Midbrain (tissue), 1 donor: ENCODE measurements around the gene GOLM1.
"Not testable (repeated sequence)": the region's sequence is repeated elsewhere in the genome, so short reads cannot be mapped to it uniquely, and the experiment has no call there.

Source experiments
- DNase-seq: peaks from one replicate; lab custom pipeline; 2025; lab: John Stamatoyannopoulos, UW

Gene GOLM1

GRCh38 chr9:86082870-86083269 is 16.5 kb downstream of the GOLM1 start:
- DNase-seq: peak; percentile 28

DNA sequence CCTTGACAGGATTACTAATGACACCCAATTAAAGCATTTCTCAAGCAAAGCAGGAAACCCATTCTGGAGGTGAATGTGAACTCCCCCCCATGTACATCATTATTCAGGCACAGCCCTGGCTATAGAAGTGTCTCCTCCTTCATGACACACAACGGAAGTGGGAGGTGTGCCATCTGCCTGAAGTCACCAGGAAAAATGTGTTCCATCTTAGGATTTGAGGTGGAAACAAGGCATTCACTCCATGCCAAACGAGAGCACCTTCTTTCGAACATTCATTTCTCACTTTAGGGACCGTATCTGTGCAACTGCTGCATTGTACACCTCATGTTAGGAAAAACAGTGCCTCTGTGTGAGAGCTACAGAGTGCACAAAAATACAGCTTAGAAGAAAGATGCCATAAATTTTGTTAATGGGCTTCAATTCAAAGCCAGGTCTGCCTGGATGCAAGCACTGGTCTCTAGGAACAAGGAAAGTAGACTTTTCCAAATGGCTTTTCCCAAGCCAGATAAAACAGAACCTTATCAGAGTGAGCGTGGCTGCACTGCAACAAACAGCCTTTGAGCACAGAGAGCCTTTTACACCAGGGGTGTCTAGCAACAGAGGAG is 19.4 kb downstream of the GOLM1 start:
- DNase-seq: no peak

DNA sequence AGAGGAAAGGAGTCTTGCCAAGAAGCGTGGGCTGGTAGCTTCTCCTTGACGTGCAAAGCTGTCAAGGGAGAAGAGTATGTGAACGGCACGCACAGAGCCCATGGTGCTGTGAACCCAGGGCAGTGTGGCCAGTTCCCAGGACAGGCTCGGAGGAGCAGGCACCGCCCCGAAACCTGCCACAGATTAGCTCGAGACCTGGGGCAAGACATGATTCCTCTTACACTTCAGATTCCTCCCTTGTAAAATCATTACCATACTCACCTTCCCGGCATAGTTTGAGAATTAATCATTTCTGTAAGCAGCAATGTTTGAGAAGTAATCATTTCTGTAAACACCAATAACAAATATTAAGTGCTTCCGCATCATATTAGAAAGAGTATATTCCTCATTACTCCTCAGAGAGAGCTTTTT is 19.9 kb downstream of the GOLM1 start:
- DNase-seq: no peak

DNA sequence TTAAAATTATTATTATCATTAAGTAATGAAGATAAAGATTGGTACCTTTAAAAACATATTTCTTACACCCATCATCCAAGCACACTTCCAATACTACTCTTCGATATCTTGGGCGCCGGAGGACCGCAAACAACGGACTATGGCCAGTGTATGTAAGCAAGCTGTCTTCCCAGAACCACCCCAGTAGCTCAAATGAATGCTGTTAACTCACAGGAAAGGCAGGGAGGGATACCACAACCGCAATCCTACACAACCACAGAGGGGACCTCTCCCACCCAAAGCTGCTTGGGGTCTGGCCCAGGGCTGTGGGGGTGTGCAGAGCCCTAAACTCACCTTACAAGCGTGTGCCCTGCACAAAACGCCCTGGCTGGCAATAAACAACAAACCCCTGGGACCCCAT is 20.6 kb downstream of the GOLM1 start:
- no peak for DNase-seq

GRCh38 chr9:86077276-86077675 is 22.1 kb downstream of the GOLM1 start:
- DNase-seq: peak; percentile 9

DNA sequence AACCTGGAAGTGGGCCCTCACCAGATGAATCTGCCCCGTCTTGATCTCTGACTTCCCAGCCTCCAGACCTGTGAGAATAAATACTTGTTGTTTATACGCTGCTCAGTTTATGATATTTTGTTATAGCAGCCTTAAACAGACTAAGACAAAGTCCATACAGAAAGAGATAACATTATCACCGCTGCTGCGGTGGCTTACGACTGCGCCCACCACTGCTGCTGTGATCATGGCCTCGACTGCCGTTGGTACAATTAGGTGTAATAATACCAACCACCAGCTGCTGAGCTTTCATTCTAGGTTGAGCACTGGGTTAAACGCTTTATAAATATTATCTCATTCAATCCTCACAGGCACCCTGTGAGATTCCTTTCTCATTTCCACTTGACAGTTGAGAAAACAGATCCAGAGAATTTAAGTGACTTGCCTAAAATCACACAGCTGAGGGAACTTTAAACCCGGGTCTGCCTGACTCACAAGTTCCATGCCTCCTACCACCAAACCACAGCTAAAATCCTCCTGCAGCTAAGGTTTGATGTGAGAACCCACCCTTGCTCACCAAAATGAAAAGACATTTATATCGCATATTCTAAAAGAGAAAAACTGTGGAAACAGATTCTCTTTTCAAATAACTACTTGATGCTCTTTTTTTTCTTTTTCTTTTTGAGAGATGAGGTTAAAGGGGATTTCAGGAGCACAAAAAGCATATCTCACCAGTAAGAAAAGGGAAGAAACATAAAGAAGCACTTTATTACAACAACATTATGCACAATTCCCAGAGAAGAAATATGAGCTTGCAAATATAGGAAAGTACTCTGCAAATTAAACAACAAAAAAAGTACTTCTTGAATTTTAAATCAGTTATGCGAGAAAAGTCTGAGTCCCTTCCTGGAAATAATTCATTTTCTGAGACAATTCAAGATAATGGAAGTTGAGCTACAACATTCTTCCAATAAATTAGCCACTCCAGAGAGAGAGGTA is 23.9 kb downstream of the GOLM1 start:
- DNase-seq: no peak

DNA sequence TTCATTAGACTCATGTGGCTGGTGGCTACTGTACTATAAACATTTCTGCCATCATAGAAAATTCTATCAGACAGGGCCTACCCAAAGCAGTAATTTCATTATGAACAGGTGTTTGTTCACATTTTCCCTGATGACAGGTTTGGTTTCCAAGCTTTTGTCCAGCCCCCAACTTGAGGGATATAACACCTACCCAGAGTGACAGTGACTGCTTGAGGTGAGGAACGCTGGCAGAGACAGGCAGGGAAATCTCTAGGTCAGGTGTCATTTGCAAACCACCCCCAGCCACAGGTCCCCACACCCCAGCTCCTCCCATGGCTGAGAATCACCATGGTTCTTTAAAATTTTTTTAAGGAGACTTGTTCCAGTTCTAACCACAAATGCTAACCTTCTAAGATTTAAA is 25.5 kb downstream of the GOLM1 start:
- DNase-seq: no peak

DNA sequence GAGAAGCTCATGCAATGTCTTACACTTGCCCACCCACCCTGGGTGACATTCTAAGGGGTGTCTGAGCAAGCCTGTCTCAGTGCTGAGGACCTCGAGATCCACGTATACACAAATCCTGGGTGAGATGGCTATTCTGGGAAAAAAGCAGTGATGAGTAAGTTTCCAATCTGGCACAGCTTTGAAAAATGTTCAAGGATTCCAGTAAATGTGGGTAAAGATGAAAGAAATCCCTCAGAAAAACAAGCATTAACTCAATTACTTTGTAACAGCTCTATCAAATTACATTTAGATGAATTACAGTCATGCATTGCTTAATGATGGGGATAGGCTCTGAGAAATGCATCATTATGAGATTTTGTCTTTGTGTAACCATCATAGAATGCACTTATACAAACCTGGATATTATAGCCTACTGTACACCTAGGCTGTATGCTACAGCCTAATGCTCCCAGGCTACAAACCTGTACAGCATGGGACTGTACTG is 26.9 kb downstream of the GOLM1 start:
- no peak for DNase-seq

DNA sequence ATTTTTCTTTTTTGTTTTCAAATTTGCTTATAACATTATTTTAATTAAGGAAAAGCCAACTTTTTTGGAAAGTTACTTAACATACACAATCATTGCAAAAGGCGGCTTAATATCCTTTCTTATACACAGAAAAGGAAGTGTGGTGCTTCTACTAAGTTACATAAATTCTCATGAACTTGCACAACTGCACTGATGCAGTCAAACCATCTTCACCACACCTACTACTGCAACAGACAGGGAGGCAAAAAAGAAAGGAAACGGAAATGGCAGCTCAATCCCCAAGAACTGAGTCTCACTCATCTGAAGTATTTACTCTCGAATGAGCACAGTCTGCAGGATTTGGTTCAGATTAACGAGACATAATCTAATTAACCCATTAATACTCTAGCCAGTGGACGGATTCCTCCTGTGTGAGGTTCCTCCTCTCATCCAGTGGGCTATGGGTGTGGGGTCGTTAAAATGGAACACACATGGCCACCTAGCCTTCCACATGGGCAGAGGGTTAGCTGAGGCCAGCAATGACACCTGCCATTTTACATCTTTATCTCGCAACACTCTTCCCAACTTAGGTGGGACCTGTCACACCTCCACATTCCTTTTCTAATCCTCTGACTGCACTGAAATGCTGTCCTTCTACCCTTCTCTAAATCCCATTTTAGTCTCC is 30.0 kb downstream of the GOLM1 start:
- DNase-seq: no peak

GRCh38 chr9:86064220-86064619 is 35.1 kb downstream of the GOLM1 start:
- no peak for DNase-seq

DNA sequence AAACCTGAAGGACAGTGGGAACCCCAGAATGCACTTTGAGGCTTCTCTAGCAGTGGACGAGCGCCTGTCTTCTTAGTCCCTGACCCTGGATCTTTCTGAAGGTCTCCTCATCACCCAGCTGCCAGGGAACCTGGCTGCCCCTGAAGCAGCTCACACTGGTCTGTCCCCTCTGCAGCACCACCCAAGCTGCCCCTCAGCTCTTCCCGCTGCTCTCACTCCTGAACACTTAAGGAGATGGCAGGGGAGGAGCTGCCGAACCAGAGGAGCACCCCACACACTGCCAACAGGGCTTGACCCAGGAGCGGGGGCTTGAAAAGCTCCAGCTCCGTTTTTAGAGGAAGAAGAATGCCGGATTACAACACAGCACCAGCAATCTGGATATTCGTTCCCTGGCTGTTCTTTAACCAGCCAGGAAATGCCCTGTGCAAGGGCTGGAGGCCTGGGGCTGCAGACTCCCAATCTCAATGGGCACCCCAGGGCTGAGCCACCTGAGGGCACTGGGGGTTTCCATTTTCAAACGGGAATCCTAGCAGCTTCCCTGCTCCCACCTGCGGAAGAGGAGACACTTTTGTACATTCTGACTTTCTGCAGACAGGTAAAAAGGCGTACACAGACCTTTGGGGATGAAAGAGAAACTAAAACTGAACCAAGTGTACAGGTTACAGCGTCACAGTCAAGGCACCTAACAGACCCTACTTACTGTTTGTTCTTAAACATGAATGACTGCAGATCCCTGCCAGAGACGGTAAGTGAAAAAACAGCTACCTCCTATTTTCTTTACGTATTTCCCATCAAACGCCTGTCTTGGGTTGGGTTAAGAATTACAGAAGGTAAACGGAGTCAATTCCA is 36.3 kb downstream of the GOLM1 start:
- DNase-seq: no peak

GRCh38 chr9:86061972-86062739 is 37.2 kb downstream of the GOLM1 start:
- DNase-seq: no peak

DNA sequence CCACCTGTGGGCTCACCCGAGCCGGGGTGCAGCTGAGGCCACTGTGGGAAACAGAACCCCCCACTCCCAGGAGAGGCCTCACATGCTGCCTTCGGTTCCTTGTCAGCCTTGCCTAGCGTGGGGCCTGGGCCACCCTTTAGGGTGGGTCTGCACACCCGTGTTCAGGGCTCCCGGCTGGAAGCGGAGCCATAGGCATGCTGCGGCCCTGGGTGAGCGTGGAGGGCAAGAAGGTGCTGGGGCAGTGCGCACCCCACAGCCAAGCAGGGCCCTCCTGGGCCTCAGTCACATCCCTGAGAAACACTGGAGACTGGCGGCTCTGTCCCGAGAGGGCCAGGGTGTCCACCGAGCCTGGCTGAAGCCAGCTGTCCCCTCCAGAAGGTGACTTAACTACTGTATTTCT is 41.9 kb downstream of the GOLM1 start:
- DNase-seq: no peak

DNA sequence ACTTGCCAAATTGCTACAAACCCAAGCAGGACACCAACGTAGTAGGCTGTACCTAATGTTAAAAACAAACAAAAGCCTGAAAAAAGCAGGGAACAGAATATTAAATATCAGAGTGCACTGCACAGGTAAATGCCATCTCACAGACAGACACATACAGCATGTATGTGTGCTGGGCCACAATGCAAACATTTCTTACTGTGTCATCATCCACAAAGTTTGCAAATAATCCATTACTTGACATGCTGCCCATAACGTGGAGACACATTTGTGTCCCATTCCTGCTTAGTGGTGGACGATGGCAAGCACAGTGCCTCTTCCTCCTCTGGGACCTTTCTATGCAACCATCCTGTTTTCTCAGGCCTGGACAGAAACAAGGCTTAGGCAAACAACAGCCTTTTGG is 44.7 kb downstream of the GOLM1 start:
- no peak for DNase-seq

- no peak for DNase-seq
These were observed 46.5 kb downstream of the GOLM1 start for GRCh38 chr9:86052556-86053468.

GRCh38 chr9:86048018-86048742 is 51.2 kb downstream of the GOLM1 start:
- DNase-seq: not testable (repeated sequence)

GRCh38 chr9:86047361-86047760 is 52.0 kb downstream of the GOLM1 start:
- no peak for DNase-seq

DNA sequence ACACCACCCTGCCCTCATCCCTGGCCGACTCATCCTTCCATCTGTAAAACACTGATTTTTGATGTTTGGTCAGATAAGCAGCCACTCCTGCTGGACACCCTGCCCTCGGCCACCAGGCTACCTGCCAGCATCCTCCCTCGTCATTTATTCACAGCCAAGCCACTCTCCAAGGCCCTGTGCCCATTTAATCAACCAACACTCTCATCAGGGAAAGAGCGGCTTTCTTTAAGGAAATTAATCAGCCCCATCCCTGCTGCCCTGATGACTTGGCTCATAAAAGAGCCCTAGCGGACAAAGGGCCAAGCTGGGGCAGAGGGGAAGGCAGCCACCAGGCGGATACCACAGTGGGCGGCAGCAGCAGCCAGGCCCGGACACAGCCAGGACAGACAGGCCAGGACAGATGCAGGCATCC is 52.4 kb downstream of the GOLM1 start:
- no peak for DNase-seq

DNA sequence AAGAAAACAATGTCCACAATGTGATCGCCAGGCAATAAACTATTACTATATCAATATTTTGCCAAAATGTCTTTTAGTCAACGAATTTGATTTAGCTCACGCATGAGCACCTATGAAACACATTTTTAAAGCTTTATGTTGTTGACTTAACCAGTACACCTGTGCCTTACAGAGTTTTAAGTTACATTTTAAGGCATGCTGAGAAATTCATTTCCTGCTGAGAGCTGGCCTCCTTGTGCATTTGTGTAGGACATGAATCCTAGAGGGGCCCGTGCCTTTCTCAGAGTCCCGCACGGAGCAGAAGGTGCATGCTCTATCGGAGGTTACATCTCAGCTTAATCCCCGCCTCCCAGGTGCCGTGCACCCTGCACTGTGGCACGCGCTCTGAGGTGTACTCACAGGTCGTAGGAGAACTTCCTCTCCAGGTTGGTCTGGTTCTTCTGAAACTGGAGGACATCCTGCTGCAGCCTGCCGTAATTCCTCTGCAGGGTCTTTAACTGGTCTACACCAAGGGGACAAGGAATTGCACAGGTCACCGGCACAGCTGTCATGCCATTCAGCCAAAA is 53.2 kb downstream of the GOLM1 start:
- no peak for DNase-seq
